Adrenal gland (tissue), 5 donors: Measurements from ENCODE around the gene ARFGAP1.

Source experiments
- POLR2A ChIP-seq, 2 donors: fragments of 450-650 bp; IDR thresholded peaks; one replicate each; pipeline ENCODE4 v1.6.1; 2017; ENCODE audit warnings: antibody characterized with exemption in 2 of 2, mild to moderate bottlenecking in 2 of 2, moderate library complexity in 1 of 2
- TF ChIP-seq, protein P1 (sequence below), 6 experiments: fragments of 450-650 bp in 4 of 6; fragments of 200-600 bp in 2 of 6; sonication (generic) in 1 of 6; IDR thresholded peaks; 1 replicate in 5 of 6; 2 replicates in 1 of 6; pipeline versions ENCODE4 v1.5.1 to v1.8.0; 2016 to 2021; ENCODE audit warnings: antibody characterized with exemption in 6 of 6, mild to moderate bottlenecking in 2 of 6, moderate library complexity in 1 of 6
- donor health status: DM: no; HTN: no; CAD: no.

- TF ChIP-seq, protein P1, sequence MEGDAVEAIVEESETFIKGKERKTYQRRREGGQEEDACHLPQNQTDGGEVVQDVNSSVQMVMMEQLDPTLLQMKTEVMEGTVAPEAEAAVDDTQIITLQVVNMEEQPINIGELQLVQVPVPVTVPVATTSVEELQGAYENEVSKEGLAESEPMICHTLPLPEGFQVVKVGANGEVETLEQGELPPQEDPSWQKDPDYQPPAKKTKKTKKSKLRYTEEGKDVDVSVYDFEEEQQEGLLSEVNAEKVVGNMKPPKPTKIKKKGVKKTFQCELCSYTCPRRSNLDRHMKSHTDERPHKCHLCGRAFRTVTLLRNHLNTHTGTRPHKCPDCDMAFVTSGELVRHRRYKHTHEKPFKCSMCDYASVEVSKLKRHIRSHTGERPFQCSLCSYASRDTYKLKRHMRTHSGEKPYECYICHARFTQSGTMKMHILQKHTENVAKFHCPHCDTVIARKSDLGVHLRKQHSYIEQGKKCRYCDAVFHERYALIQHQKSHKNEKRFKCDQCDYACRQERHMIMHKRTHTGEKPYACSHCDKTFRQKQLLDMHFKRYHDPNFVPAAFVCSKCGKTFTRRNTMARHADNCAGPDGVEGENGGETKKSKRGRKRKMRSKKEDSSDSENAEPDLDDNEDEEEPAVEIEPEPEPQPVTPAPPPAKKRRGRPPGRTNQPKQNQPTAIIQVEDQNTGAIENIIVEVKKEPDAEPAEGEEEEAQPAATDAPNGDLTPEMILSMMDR (IDR thresholded peaks at IDR 0.05): no peak
- no peak for TF ChIP-seq POLR2A (IDR thresholded peaks at IDR 0.05)
Measured at GRCh38 chr20:63256954-63257353, 15.7 kb upstream of the ARFGAP1 start.
